Measurements from ENCODE around the gene SLIT3.

GRCh38 chr5:168934169-168934568 is 366.8 kb downstream of the SLIT3 start:
- TF ChIP-seq POLR2AphosphoS5 (IDR thresholded peaks at IDR 0.05; ENCODE audit: borderline replicate concordance, low read depth, low read length) (no peak), EZH2 (IDR thresholded peaks at IDR 0.05) (no peak)

Data from SK-N-MC (cell line).